RWPE2 (cell line): ENCODE data around the gene GALR1.

Experiments
- ATAC-seq: fragments of 200-7000 bp; cut with Tn5 transposase; 3 replicates; pipeline ENCODE4 v1.9.1; 2021; ENCODE audit warnings: low read depth
- DNase-seq: peaks from one replicate; pipeline ENCODE4 v3.0.0-alpha.2; 2020; ENCODE audit warnings: low spot score
- H3K27ac ChIP-seq: fragments of 450-650 bp; 2 replicates; pipeline ENCODE4 v1.5.1; 2017; ENCODE audit warnings: mild to moderate bottlenecking; ENCODE audit not compliant: poor library complexity, severe bottlenecking
- H3K27me3 ChIP-seq: fragments of 250-450 bp; sonication (Bioruptor Pico); 2 replicates; pipeline ENCODE4 v1.5.1; 2021; ENCODE audit warnings: mild to moderate bottlenecking, moderate library complexity; ENCODE audit not compliant: insufficient read depth, poor library complexity, severe bottlenecking
- H3K36me3 ChIP-seq: fragments of 250-450 bp; sonication (Bioruptor Pico); 2 replicates; pipeline ENCODE4 v1.5.1; 2020; ENCODE audit warnings: low read depth, mild to moderate bottlenecking, moderate library complexity
- H3K4me1 ChIP-seq: fragments of 250-450 bp; sonication (Bioruptor Pico); 2 replicates; pipeline ENCODE4 v1.5.1; 2021; ENCODE audit warnings: mild to moderate bottlenecking, moderate library complexity; ENCODE audit not compliant: insufficient read depth, poor library complexity, severe bottlenecking
- H3K4me3 ChIP-seq: fragments of 250-450 bp; sonication (Bioruptor Pico); 2 replicates; pipeline ENCODE4 v1.5.1; 2021; ENCODE audit warnings: mild to moderate bottlenecking, moderate library complexity; ENCODE audit not compliant: severe bottlenecking
- H3K9me3 ChIP-seq: fragments of 250-450 bp; sonication (Bioruptor Pico); 2 replicates; pipeline ENCODE4 v1.5.1; 2021; ENCODE audit warnings: mild to moderate bottlenecking, moderate library complexity; ENCODE audit not compliant: severe bottlenecking
- CTCF ChIP-seq: fragments of 450-650 bp; IDR thresholded peaks from one replicate; pipeline ENCODE4 v1.5.1; 2017; ENCODE audit warnings: mild to moderate bottlenecking, moderate library complexity; ENCODE audit not compliant: poor library complexity, severe bottlenecking

GALR1 gene

GRCh38 chr18:77209587-77209986 is 40.1 kb upstream of the GALR1 start:
- Histone ChIP-seq H3K9me3 (no peaks in the 10 kb centered on the region), H3K4me1 (peaks cover 10% of the 10 kb centered on the region), H3K27me3 (no peaks in the 10 kb centered on the region), H3K4me3 (no peak overlapping the region), H3K27ac (no peak overlapping the region), H3K36me3 (no peaks in the 10 kb centered on the region)
- DNase-seq (no peak), ATAC-seq (no peak)
- TF ChIP-seq CTCF = no peak

GRCh38 chr18:77210249-77210648 is 39.4 kb upstream of the GALR1 start:
- Histone ChIP-seq H3K36me3 (no peaks in the 10 kb centered on the region), H3K4me1 (peaks cover 10% of the 10 kb centered on the region), H3K27ac (no peak overlapping the region), H3K9me3 (no peaks in the 10 kb centered on the region), H3K4me3 (no peak overlapping the region), H3K27me3 (no peaks in the 10 kb centered on the region)
- no peak for TF ChIP-seq CTCF
- no peak for ATAC-seq
- DNase-seq = no peak

GRCh38 chr18:77218642-77219041 is 31.0 kb upstream of the GALR1 start:
- TF ChIP-seq CTCF = no peak
- no peak for ATAC-seq

GRCh38 chr18:77220726-77221125 is 28.9 kb upstream of the GALR1 start:
- Histone ChIP-seq H3K27me3 (peaks cover 1% of the 10 kb centered on the region), H3K9me3 (no peaks in the 10 kb centered on the region), H3K4me3 (no peak overlapping the region), H3K27ac (no peak overlapping the region), H3K36me3 (no peaks in the 10 kb centered on the region), H3K4me1 (no peaks in the 10 kb centered on the region)
- ATAC-seq (no peak), DNase-seq (no peak)
- TF ChIP-seq CTCF = no peak

More at GRCh38 chr18:77218642-77219041, 31.0 kb upstream of the GALR1 start:
- Histone ChIP-seq H3K9me3 (no peaks in the 10 kb centered on the region), H3K27me3 (no peaks in the 10 kb centered on the region), H3K36me3 (no peaks in the 10 kb centered on the region), H3K4me1 (no peaks in the 10 kb centered on the region), H3K4me3 (no peak overlapping the region), H3K27ac (no peak overlapping the region)
- no peak for DNase-seq

- ATAC-seq = no peak
Observed at GRCh38 chr18:77222464-77222863, 27.2 kb upstream of the GALR1 start.

More at GRCh38 chr18:77222464-77222863, 27.2 kb upstream of the GALR1 start:
- no peaks in the 10 kb centered on the region for H3K4me1 ChIP-seq
- DNase-seq = no peak
- no peaks in the 10 kb centered on the region for H3K36me3 ChIP-seq
- no peak overlapping the region for H3K4me3 ChIP-seq
- H3K27ac ChIP-seq = no peak overlapping the region
- no peaks in the 10 kb centered on the region for H3K9me3 ChIP-seq
- TF ChIP-seq CTCF = no peak
- H3K27me3 ChIP-seq = peaks cover 9% of the 10 kb centered on the region
